Liver (tissue), 3 donors: ENCODE results near the gene ZNF280B.

Source experiments
- GABPA ChIP-seq, 2 donors: IDR thresholded peaks in 1 of 2; conservative IDR thresholded peaks in 1 of 2; 2 replicates each; pipeline ENCODE4 v1.6.1; 2016; ENCODE audit warnings: antibody characterized with exemption in 2 of 2, mild to moderate bottlenecking in 1 of 2, moderate library complexity in 1 of 2
- NR2F2 ChIP-seq: IDR thresholded peaks from 2 replicates; pipeline ENCODE4 v1.6.1; 2016; ENCODE audit warnings: antibody characterized with exemption
- RAD21 ChIP-seq, 2 donors: IDR thresholded peaks; 2 replicates each; pipeline ENCODE4 v1.6.1; 2016; ENCODE audit warnings: antibody characterized with exemption in 2 of 2, mild to moderate bottlenecking in 2 of 2
- TAF1 ChIP-seq: conservative IDR thresholded peaks from 2 replicates; pipeline ENCODE4 v1.6.1; 2016; ENCODE audit warnings: antibody characterized with exemption, mild to moderate bottlenecking
- YY1 ChIP-seq: IDR thresholded peaks from 2 replicates; pipeline ENCODE4 v1.6.1; 2016; ENCODE audit warnings: antibody characterized with exemption, mild to moderate bottlenecking
- TF ChIP-seq, protein P1 (sequence below): fragments of 150-350 bp; IDR thresholded peaks from 2 replicates; pipeline ENCODE4 v1.5.1; 2017; ENCODE audit warnings: improper control_type of control experiment, low read depth, low read length; ENCODE audit not compliant: missing input control
- TF ChIP-seq, protein P2 (sequence below): IDR thresholded peaks from 2 replicates; pipeline ENCODE4 v1.6.1; 2016; ENCODE audit warnings: antibody characterized with exemption, mild to moderate bottlenecking
- TF ChIP-seq, protein P3 (sequence below): IDR thresholded peaks from 2 replicates; pipeline ENCODE4 v1.6.1; 2016; ENCODE audit warnings: antibody characterized with exemption
- donor health status: healthy.
- donor health status: healthy.

DNA sequence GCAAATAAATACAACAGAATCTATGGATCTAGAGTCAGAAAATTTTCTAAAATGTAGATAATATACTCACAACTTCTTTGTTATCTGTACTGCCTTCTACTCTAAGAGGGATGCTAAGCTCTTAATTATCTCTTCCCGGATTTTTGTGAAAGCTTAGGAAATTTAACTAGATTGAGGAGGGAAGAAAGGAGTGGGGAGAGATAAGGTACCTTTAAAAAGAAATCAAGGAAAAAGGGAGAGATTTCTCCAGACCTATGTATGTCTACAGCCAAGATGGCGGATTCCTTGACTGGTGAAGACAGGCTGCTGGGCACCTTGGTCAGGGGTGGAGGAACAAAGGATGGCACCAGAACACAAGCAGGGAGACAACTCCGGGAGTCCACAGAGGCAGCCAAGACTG, 23.0 kb downstream of the ZNF280B start:
- TF ChIP-seq, protein P1, sequence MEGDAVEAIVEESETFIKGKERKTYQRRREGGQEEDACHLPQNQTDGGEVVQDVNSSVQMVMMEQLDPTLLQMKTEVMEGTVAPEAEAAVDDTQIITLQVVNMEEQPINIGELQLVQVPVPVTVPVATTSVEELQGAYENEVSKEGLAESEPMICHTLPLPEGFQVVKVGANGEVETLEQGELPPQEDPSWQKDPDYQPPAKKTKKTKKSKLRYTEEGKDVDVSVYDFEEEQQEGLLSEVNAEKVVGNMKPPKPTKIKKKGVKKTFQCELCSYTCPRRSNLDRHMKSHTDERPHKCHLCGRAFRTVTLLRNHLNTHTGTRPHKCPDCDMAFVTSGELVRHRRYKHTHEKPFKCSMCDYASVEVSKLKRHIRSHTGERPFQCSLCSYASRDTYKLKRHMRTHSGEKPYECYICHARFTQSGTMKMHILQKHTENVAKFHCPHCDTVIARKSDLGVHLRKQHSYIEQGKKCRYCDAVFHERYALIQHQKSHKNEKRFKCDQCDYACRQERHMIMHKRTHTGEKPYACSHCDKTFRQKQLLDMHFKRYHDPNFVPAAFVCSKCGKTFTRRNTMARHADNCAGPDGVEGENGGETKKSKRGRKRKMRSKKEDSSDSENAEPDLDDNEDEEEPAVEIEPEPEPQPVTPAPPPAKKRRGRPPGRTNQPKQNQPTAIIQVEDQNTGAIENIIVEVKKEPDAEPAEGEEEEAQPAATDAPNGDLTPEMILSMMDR: no peak
- no peak for TF ChIP-seq GABPA (IDR thresholded peaks at IDR 0.05 in 1 of 2, conservative IDR thresholded peaks at IDR 0.05 in 1 of 2)
- TF ChIP-seq YY1: no peak
- TF ChIP-seq, protein P2, sequence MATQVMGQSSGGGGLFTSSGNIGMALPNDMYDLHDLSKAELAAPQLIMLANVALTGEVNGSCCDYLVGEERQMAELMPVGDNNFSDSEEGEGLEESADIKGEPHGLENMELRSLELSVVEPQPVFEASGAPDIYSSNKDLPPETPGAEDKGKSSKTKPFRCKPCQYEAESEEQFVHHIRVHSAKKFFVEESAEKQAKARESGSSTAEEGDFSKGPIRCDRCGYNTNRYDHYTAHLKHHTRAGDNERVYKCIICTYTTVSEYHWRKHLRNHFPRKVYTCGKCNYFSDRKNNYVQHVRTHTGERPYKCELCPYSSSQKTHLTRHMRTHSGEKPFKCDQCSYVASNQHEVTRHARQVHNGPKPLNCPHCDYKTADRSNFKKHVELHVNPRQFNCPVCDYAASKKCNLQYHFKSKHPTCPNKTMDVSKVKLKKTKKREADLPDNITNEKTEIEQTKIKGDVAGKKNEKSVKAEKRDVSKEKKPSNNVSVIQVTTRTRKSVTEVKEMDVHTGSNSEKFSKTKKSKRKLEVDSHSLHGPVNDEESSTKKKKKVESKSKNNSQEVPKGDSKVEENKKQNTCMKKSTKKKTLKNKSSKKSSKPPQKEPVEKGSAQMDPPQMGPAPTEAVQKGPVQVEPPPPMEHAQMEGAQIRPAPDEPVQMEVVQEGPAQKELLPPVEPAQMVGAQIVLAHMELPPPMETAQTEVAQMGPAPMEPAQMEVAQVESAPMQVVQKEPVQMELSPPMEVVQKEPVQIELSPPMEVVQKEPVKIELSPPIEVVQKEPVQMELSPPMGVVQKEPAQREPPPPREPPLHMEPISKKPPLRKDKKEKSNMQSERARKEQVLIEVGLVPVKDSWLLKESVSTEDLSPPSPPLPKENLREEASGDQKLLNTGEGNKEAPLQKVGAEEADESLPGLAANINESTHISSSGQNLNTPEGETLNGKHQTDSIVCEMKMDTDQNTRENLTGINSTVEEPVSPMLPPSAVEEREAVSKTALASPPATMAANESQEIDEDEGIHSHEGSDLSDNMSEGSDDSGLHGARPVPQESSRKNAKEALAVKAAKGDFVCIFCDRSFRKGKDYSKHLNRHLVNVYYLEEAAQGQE: no peak
- TF ChIP-seq RAD21 (IDR thresholded peaks at IDR 0.05): no peak
- TF ChIP-seq, protein P3, sequence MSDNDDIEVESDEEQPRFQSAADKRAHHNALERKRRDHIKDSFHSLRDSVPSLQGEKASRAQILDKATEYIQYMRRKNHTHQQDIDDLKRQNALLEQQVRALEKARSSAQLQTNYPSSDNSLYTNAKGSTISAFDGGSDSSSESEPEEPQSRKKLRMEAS: no peak
- TF ChIP-seq NR2F2: no peak
- no peak for TF ChIP-seq TAF1
